GM12801 (cell line): ENCODE results near the gene CYREN.

ENCODE experiments used
- TF ChIP-seq, protein P1 (sequence below): IDR thresholded peaks from one replicate; pipeline ENCODE4 v1.5.1; 2011; ENCODE audit warnings: control low read depth; ENCODE audit not compliant: insufficient read length; ENCODE audit errors: extremely low read depth

The CYREN gene

DNA sequence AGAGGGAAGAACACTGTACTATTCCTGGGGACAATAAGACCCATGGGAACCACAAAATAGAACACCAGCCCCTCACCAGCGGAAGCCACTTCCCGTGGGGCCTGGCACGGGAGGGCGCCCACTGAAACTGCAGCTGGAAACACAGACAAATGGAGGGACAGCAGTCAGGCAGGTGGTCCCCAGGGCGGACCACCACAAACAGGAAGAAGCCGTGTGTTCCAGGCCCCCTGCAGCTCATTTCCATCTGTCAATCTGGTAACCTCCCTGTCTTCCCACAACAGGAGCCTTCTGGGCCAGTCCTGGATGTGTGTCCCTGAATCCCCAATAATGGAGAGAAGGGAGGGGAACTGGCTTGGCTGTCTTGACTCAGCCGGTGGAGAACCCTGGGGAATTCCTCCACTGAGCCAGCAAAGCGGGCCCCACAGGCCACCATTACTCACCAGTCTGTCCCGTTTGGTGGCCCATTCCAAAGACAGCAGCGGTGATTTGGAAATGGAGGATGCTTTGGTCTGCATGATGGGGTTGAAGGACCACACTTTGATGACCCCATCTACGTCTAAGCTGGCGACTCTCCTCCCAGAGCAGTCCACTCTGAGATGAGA, 24.1 kb upstream of the CYREN start:
- TF ChIP-seq, protein P1, sequence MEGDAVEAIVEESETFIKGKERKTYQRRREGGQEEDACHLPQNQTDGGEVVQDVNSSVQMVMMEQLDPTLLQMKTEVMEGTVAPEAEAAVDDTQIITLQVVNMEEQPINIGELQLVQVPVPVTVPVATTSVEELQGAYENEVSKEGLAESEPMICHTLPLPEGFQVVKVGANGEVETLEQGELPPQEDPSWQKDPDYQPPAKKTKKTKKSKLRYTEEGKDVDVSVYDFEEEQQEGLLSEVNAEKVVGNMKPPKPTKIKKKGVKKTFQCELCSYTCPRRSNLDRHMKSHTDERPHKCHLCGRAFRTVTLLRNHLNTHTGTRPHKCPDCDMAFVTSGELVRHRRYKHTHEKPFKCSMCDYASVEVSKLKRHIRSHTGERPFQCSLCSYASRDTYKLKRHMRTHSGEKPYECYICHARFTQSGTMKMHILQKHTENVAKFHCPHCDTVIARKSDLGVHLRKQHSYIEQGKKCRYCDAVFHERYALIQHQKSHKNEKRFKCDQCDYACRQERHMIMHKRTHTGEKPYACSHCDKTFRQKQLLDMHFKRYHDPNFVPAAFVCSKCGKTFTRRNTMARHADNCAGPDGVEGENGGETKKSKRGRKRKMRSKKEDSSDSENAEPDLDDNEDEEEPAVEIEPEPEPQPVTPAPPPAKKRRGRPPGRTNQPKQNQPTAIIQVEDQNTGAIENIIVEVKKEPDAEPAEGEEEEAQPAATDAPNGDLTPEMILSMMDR = no peak

DNA sequence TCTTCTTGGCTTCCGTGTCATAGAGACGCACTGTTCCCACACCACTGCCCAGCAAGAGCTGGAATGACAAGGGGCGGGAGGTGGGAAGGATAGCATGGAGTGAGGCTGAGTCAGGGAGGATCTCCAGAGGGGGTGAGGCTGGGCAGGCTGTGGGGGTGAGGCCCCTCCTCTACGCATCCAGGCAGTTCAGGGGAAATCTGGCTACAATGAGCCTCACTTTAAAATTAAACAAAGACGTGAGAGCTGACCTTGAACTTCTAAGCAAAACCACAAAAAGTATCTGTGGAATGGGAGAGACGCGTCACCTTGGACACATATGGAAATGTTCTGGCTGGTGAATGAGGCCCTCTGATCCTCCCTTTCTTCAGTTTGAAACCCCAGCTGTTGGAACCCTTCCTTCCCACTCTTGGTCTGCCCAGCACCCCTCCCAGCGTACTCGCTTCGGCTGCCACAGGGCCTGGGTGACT, 23.1 kb upstream of the CYREN start:
- TF ChIP-seq, protein P1 = no peak

DNA sequence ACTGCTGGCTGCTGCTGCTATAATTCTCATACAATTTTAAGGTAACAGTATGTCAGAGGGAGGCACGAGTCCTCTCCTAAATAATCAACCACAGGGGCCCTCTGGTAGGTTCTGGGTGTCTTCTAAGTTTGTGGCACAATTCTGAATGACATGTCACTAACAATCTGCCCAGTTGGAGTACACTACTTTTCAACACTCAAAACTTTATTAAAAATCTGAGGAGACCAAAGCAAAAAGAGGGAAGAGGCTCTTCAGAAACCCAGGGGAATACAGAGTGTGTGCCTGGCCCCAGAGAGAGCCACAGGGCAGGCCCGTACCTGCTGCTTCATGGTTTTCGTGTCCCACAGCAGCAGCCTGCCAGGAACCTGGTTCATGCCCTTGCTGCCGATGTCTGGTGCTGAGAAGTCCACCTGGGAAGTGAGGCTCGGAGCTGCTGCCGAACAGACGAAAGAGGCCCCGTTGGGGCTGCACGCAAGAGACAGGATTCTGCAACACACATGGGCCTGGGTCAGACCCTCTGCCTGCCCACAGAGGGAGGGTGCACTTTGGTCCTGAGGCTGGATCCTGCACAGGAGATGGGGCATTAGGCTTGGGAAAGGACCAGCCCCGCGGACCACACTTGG, 22.5 kb upstream of the CYREN start:
- TF ChIP-seq, protein P1 = no peak

DNA sequence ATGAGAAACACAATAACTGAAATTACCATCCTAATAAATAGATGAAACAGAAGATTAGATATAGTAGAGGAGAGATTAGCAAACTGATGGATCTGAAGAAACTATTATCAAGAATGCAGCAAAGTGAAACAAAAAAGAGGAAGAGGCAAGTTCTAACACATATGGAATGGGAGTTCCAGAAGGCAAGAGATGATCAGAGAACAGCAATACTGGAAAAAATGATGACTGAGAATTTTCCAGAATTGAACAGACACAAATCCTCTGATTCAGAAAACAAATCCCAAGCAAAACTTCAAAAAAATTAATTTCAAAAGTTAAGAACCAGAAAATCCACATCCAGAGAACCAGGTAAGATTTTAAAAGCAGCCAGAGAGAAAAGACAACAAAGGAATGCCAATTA, 20.2 kb upstream of the CYREN start:
- TF ChIP-seq, protein P1 = no peak

DNA sequence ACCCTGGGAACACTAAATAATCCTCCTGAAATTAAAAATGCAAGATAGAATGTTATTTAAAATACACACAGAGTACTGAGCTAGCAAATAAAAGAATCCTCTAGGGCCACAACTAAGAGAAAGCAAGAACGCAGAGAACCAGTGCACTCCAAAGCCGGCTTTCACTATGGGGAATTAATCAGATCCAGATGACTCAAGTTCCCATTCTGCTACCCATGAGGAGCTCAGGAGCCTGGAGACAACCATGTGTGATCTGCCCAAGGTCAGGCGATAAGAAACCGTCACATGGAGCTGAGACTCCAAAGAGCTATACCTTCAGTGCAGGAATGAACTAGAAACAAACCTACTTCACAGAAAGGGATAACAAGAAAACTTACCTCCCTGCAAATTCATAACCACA, 19.5 kb upstream of the CYREN start:
- TF ChIP-seq, protein P1 = no peak

DNA sequence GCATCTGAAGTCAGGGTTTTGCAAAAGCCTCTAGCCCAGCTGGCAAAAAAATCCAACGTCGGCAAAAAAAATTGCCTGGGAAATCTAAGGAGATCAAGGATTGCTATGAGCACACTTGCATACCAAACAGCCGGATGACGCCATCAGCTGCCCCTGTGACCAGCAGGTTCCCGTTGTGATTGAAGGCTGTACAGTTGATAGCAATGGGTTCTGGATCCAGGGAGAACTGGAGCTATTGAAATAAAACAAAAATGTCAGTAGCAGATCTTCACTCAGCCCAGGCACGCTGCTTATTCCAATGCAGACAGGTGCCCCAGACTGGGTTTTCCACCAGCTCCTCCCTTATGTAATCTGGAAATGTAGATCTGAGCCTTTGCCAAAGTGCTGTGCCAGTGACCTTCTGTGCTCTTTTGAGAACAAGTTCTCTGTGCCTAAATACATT, 18.7 kb upstream of the CYREN start:
- TF ChIP-seq, protein P1 = no peak

DNA sequence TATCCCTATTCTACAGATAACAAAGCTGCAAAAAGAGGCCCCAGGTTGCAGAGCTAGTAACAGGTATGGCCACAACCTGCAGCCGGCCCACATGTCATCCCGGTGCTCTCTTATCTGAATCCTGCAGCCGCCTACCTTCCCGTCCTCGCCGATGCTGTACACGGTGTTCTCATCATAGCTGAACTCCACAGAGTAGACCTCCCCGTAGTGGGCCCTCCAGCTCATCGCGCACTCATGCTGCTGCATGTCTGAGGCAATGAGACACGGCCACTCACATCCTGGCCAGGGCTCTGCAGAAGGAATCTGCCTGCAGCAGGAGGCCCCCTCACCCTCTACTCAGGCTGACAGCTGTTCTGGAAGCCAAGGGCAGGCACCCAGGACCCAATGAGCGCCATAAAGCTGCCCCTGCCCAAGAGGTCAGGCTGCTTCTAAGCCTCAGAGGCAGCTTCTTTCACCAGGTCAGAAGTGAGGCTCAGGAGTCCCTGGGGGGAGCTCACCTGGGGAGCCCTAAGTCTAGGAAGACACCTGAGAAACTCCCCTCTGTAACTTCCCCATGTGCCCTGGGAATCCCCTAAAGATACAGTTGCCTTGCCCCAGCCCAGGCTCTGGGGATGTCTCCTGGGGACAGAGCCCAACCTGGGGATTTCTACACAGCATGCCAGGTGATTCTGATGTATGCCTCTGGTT, 17.9 kb upstream of the CYREN start:
- TF ChIP-seq, protein P1 = no peak
